GM23338 (cell line): ENCODE data around the gene NDE1.

Experiments
- CTCF ChIP-seq, 2 experiments: fragments of 200-600 bp in 1 of 2; sonication (generic) in 1 of 2; conservative IDR thresholded peaks; 2 replicates each; pipeline versions ENCODE4 v1.5.1 to v1.6.1; 2016 to 2017; ENCODE audit warnings: antibody characterized with exemption in 2 of 2, low read depth in 2 of 2, mild to moderate bottlenecking in 2 of 2, moderate library complexity in 1 of 2
- EZH2 ChIP-seq: fragments of 200-600 bp; sonication (generic); IDR thresholded peaks from one replicate; pipeline ENCODE4 v1.8.0; 2017; ENCODE audit warnings: antibody characterized with exemption, mild to moderate bottlenecking, low read depth; ENCODE audit not compliant: unreplicated experiment
- POLR2AphosphoS5 ChIP-seq: IDR thresholded peaks from 2 replicates; pipeline ENCODE4 v1.6.1; 2016; ENCODE audit warnings: antibody characterized with exemption, low read depth
- REST ChIP-seq: IDR thresholded peaks from one replicate; pipeline ENCODE4 v1.6.1; 2018; ENCODE audit warnings: antibody characterized with exemption; ENCODE audit not compliant: unreplicated experiment
- STAT1 ChIP-seq: IDR thresholded peaks from one replicate; pipeline ENCODE4 v1.6.1; 2016; ENCODE audit warnings: antibody characterized with exemption; ENCODE audit not compliant: unreplicated experiment

GRCh38 chr16:15771694-15772093, 121.6 kb downstream of the NDE1 start:
- TF ChIP-seq CTCF (conservative IDR thresholded peaks at IDR 0.05; ENCODE audit: low read depth in 2 of 2) (no peak), REST (no peak), EZH2 (no peak), STAT1 (no peak), POLR2AphosphoS5 (no peak)
